ENCODE data around the gene ZNF134. TPM values are rescaled to one million over a fixed set of nuclear protein-coding genes. Genes with fewer than 3 reads are reported as not detected.

ZNF134 gene
- total RNA-seq, 1 donor from 2014 or later: 40.8 TPM

DNA sequence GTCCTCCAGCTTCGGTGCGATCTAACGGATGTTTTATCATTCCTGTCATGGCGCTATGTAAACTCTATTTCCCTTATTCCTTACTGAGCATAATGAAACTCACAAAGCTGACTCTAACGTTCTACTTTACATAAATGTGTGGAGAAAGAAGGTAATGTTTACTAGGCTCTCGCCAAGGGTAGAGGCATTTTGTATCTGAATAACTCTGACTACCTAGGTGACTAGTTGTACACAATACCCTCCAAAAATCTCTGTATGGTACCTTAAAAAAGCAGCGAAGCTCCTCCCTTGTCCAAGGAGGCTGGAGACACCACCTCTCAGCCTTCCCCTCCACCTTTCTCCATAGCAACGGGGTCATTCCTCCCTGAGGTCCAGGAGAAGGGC is 14.7 kb upstream of the ZNF134 start:
- no peak for DNase-seq (ENCODE audit: low spot score)
- no peak overlapping the region for H3K27ac Mint-ChIP-seq
- H3K4me3 Mint-ChIP-seq: peak overlapping the region; percentile 89
- peak overlapping the region; percentile 88 for H3K4me3 ChIP-seq
- no peak overlapping the region for H3K9ac ChIP-seq
- peaks cover 25% of the 10 kb centered on the region for H3K36me3 Mint-ChIP-seq
- no peaks in the 10 kb centered on the region for H4K20me1 ChIP-seq (ENCODE audit: low read depth)
- peak overlapping the region; percentile 100 for H2AFZ ChIP-seq (replicated peaks)
- no peaks in the 10 kb centered on the region for H3K27me3 ChIP-seq
- TF ChIP-seq, protein P1, sequence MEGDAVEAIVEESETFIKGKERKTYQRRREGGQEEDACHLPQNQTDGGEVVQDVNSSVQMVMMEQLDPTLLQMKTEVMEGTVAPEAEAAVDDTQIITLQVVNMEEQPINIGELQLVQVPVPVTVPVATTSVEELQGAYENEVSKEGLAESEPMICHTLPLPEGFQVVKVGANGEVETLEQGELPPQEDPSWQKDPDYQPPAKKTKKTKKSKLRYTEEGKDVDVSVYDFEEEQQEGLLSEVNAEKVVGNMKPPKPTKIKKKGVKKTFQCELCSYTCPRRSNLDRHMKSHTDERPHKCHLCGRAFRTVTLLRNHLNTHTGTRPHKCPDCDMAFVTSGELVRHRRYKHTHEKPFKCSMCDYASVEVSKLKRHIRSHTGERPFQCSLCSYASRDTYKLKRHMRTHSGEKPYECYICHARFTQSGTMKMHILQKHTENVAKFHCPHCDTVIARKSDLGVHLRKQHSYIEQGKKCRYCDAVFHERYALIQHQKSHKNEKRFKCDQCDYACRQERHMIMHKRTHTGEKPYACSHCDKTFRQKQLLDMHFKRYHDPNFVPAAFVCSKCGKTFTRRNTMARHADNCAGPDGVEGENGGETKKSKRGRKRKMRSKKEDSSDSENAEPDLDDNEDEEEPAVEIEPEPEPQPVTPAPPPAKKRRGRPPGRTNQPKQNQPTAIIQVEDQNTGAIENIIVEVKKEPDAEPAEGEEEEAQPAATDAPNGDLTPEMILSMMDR (IDR thresholded peaks at IDR 0.05): no peak
- TF ChIP-seq EZH2 (IDR thresholded peaks at IDR 0.05): no peak
- TF ChIP-seq EZH2phosphoT487 (IDR thresholded peaks at IDR 0.05): no peak
- H3F3A ChIP-seq (ENCODE audit: low read depth): no peaks in the 10 kb centered on the region
- H3K4me2 ChIP-seq: peak overlapping the region; percentile 87
- peaks cover 7% of the 10 kb centered on the region for H3K4me1 Mint-ChIP-seq
- H3K27ac ChIP-seq: no peak overlapping the region
- peaks cover 16% of the 10 kb centered on the region for H3K79me2 ChIP-seq (ENCODE audit: low read depth)
- H3K9me3 Mint-ChIP-seq: peaks cover 57% of the 10 kb centered on the region
- no peaks in the 10 kb centered on the region for H3K9me3 ChIP-seq (ENCODE audit: low read depth)
- H3K4me1 ChIP-seq: peaks cover 8% of the 10 kb centered on the region
- no peaks in the 10 kb centered on the region for H3K36me3 ChIP-seq
- H3K27me3 Mint-ChIP-seq (ENCODE audit: insufficient read depth, low read depth): peaks cover 2% of the 10 kb centered on the region

DNA sequence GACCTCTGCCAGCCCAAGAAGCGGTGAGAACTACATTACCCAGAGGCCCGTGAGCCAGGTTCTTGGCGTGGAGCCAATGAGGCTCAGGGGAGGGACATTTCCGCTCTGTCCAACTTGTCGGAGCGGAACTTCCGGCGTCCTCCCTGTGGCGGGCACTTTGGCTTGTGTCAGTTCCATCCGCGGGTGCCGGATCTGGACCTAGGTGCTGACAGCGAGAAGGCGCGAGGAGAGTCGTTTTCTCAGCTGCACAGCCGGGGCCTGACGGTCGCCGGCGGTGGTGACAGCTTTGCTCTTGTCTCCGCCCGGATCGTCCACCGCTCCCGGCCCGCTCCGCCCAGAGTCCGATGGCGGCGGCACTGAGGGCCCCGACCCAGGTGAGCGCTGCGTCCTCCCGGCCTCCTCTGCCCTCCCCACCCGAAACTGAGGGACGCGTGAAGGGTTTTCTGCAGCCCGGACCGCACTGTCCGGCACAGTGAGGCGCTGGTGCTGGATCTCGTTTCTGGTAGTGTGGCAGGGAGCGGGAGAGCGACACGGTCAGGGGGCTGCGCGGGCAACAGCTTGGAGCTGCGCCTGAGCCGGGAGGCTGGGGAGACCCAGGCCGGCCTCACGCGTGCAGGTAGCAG is 14.2 kb upstream of the ZNF134 start, which contains the start of gene ZNF530:
TSS of gene ZNF530 (plus strand) at position 125 of the 623 bp plus-strand sequence. CDS start 4,461 bp downstream, outside the sequence.
- peak within 1 kb of the TSS; percentile 89 for H3K4me3 Mint-ChIP-seq
- Histone ChIP-seq H3K27me3 (no peaks in the 10 kb centered on the region), H2AFZ (replicated peaks) (peak within 1 kb of the TSS; percentile 100), H3K36me3 (no peaks in the 10 kb centered on the region), H3K4me1 (peaks cover 8% of the 10 kb centered on the region), H4K20me1 (ENCODE audit: low read depth) (no peaks in the 10 kb centered on the region), H3F3A (ENCODE audit: low read depth) (no peaks in the 10 kb centered on the region), H3K27ac (no peak within 1 kb of the TSS), H3K4me3 (peak within 1 kb of the TSS; percentile 88), H3K79me2 (ENCODE audit: low read depth) (peaks cover 16% of the 10 kb centered on the region), H3K9me3 (ENCODE audit: low read depth) (no peaks in the 10 kb centered on the region), H3K9ac (peak within 1 kb of the TSS; percentile 59), H3K4me2 (peak within 1 kb of the TSS; percentile 87)
- H3K9me3 Mint-ChIP-seq: peaks cover 57% of the 10 kb centered on the region
- H3K27ac Mint-ChIP-seq: no peak within 1 kb of the TSS
- peaks cover 27% of the 10 kb centered on the region for H3K36me3 Mint-ChIP-seq
- TF ChIP-seq, protein P1 (IDR thresholded peaks at IDR 0.05): no peak
- TF ChIP-seq EZH2 (IDR thresholded peaks at IDR 0.05) (no peak), EZH2phosphoT487 (IDR thresholded peaks at IDR 0.05) (no peak)
- peaks cover 2% of the 10 kb centered on the region for H3K27me3 Mint-ChIP-seq (ENCODE audit: insufficient read depth, low read depth)
- peak; percentile 95 for DNase-seq (ENCODE audit: low spot score)
- H3K4me1 Mint-ChIP-seq: peaks cover 7% of the 10 kb centered on the region

DNA sequence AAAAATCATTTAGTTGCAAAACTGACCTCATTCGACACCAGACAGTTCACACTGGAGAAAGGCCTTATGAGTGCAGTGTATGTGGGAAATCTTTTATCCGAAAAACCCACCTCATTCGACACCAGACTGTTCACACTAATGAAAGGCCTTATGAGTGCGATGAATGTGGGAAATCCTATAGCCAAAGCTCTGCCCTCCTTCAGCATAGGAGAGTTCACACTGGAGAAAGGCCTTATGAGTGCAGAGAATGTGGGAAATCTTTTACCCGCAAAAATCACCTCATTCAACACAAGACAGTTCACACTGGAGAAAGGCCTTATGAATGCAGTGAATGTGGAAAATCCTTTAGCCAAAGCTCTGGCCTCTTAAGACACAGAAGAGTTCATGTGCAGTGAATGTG is 7.1 kb upstream of the ZNF134 start:
- Histone ChIP-seq H3F3A (ENCODE audit: low read depth) (no peaks in the 10 kb centered on the region), H4K20me1 (ENCODE audit: low read depth) (no peaks in the 10 kb centered on the region), H3K9me3 (ENCODE audit: low read depth) (no peaks in the 10 kb centered on the region), H3K36me3 (no peaks in the 10 kb centered on the region), H3K27ac (no peak overlapping the region), H3K9ac (no peak overlapping the region), H3K27me3 (no peaks in the 10 kb centered on the region), H3K4me2 (no peak overlapping the region), H3K79me2 (ENCODE audit: low read depth) (no peaks in the 10 kb centered on the region), H2AFZ (replicated peaks) (no peak overlapping the region), H3K4me1 (no peaks in the 10 kb centered on the region), H3K4me3 (no peak overlapping the region)
- no peaks in the 10 kb centered on the region for H3K4me1 Mint-ChIP-seq
- H3K9me3 Mint-ChIP-seq: peaks cover 54% of the 10 kb centered on the region
- H3K36me3 Mint-ChIP-seq: peaks cover 55% of the 10 kb centered on the region
- H3K27me3 Mint-ChIP-seq (ENCODE audit: insufficient read depth, low read depth): peaks cover 2% of the 10 kb centered on the region
- no peak for DNase-seq (ENCODE audit: low spot score)
- H3K27ac Mint-ChIP-seq: no peak overlapping the region
- TF ChIP-seq EZH2 (IDR thresholded peaks at IDR 0.05) (no peak), EZH2phosphoT487 (IDR thresholded peaks at IDR 0.05) (no peak)
- TF ChIP-seq, protein P1 (IDR thresholded peaks at IDR 0.05): no peak
- H3K4me3 Mint-ChIP-seq: no peak overlapping the region
